ENCODE measurements around the gene STX4. TPM values are rescaled to one million over a fixed set of nuclear protein-coding genes. Genes with fewer than 3 reads are reported as not detected.

The STX4 gene
- total and polyA plus RNA-seq, 9 of the 15 experiments (the other 6 are each of a cell fraction or from before 2014, with no cell fraction given), result 3.2 to 48.0 (median 21.5) TPM

GRCh38 chr16:30996985-30997724 lies 36.2 kb upstream of the STX4 start (continued):
- TF ChIP-seq PHTF2 (CRISPR knock-in tag; IDR thresholded peaks at IDR 0.05) (no peak), TFE3 (CRISPR knock-in tag; IDR thresholded peaks at IDR 0.05) (no peak), RBM39 (optimal IDR thresholded peaks at IDR 0.05; ENCODE audit: low read depth, low read length) (no peak), PKNOX1 (IDR thresholded peaks at IDR 0.05) (no peak), GTF2F1 (IDR thresholded peaks at IDR 0.05; ENCODE audit: low read depth, low read length) (peak; percentile 27; the same call in 1 of the 2 replicates), MYC (IDR thresholded peaks at IDR 0.05; ENCODE audit: low read depth, low read length) (peak; percentile 55; the same call in 1 of the 2 replicates), MYC (CRISPR knock-in tag; IDR thresholded peaks at IDR 0.05; ENCODE audit: borderline replicate concordance, low read depth) (no peak), FOXP4 (CRISPR knock-in tag; IDR thresholded peaks at IDR 0.05; ENCODE audit: borderline replicate concordance) (no peak), ELF2 (CRISPR knock-in tag; IDR thresholded peaks at IDR 0.05) (peak; percentile 34; the same call in 1 of the 2 replicates), HNRNPUL1 (IDR thresholded peaks at IDR 0.05; ENCODE audit: low read length) (no peak), VEZF1 (CRISPR knock-in tag; IDR thresholded peaks at IDR 0.05) (peak; percentile 73), RAD21 (CRISPR knock-in tag; conservative IDR thresholded peaks at IDR 0.05 in 1 of 2, IDR thresholded peaks at IDR 0.05 in 1 of 2) (no peak), STAT5A (IDR thresholded peaks at IDR 0.05; ENCODE audit: borderline replicate concordance, low read length) (no peak), LARP7 (IDR thresholded peaks at IDR 0.05) (peak; percentile 92), ZNF717 (CRISPR knock-in tag; IDR thresholded peaks at IDR 0.05) (no peak), RBBP5 (IDR thresholded peaks at IDR 0.05; ENCODE audit: borderline replicate concordance, insufficient read depth, low read length, poor library complexity, severe bottlenecking) (peak; percentile 70), ZSCAN29 (IDR thresholded peaks at IDR 0.05) (no peak), SETDB1 (IDR thresholded peaks at IDR 0.05; ENCODE audit: low read length) (no peak), ZNF3 (CRISPR knock-in tag; IDR thresholded peaks at IDR 0.05) (no peak), KDM5B (IDR thresholded peaks at IDR 0.05; ENCODE audit: insufficient replicate concordance, low read depth, low read length) (peak; percentile 67)

All from K562 (cell line).